MM.1S (cell line): ENCODE measurements around the gene DPYSL5.
A peak's percentile ranks its signal among the peaks of the same experiment; 100 is the strongest.

Experiments used
- DNase-seq: peaks from one replicate; pipeline ENCODE4 v3.0.0-alpha.2; 2015
- H2AFZ ChIP-seq: fragments of 300-600 bp; sonication (generic); 2 replicates; pipeline ENCODE4 v1.6.0; 2016; ENCODE audit warnings: antibody characterized with exemption, low read length
- H3F3A ChIP-seq: fragments of 300-600 bp; sonication (generic); 2 replicates; pipeline ENCODE4 v1.6.1; 2016; ENCODE audit warnings: mild to moderate bottlenecking, antibody characterized with exemption, low read length, moderate library complexity, mixed read lengths; ENCODE audit not compliant: insufficient read depth
- H3K27ac ChIP-seq: fragments of 300-600 bp; sonication (generic); 2 replicates; pipeline ENCODE4 v1.5.1; 2016; ENCODE audit warnings: mild to moderate bottlenecking, low read length
- H3K27me3 ChIP-seq: fragments of 300-600 bp; sonication (generic); replicated peaks from 2 replicates; pipeline ENCODE4 v1.6.0; 2016; ENCODE audit warnings: low read length; ENCODE audit not compliant: insufficient read depth
- H3K36me3 ChIP-seq: fragments of 300-600 bp; sonication (generic); replicated peaks from 2 replicates; pipeline ENCODE4 v1.6.1; 2016; ENCODE audit warnings: mild to moderate bottlenecking, low read length, mixed read lengths; ENCODE audit not compliant: insufficient read depth
- H3K4me1 ChIP-seq: fragments of 300-600 bp; sonication (generic); 2 replicates; pipeline ENCODE4 v1.6.1; 2016; ENCODE audit warnings: low read length, mixed read lengths
- H3K4me2 ChIP-seq: fragments of 300-600 bp; sonication (generic); 2 replicates; pipeline ENCODE4 v1.6.0; 2016; ENCODE audit warnings: low read depth, low read length
- H3K4me3 ChIP-seq: fragments of 300-600 bp; sonication (generic); 2 replicates; pipeline ENCODE4 v1.5.1; 2016; ENCODE audit warnings: low read length, mixed read lengths
- H3K79me2 ChIP-seq: fragments of 300-600 bp; sonication (generic); 2 replicates; pipeline ENCODE4 v1.6.1; 2016; ENCODE audit warnings: mixed run types, low read length, mixed read lengths
- H3K9ac ChIP-seq: fragments of 300-600 bp; sonication (generic); 2 replicates; pipeline ENCODE4 v1.6.1; 2016; ENCODE audit warnings: low read length, mixed read lengths
- H3K9me2 ChIP-seq: fragments of 300-600 bp; sonication (generic); replicated peaks from 2 replicates; pipeline ENCODE4 v1.6.1; 2016; ENCODE audit warnings: mild to moderate bottlenecking, low read length, mixed read lengths; ENCODE audit not compliant: insufficient read depth
- H3K9me3 ChIP-seq: fragments of 300-600 bp; sonication (generic); replicated peaks from 2 replicates; pipeline ENCODE4 v1.6.1; 2016; ENCODE audit warnings: mild to moderate bottlenecking, low read length, mixed read lengths; ENCODE audit not compliant: insufficient read depth
- H4K20me1 ChIP-seq: fragments of 300-600 bp; sonication (generic); 2 replicates; pipeline ENCODE4 v1.6.1; 2016; ENCODE audit warnings: mild to moderate bottlenecking, low read length, moderate library complexity, mixed read lengths; ENCODE audit not compliant: insufficient read depth
- EZH2 ChIP-seq: fragments of 300-600 bp; sonication (generic); optimal IDR thresholded peaks from 2 replicates; pipeline ENCODE3; 2017; ENCODE audit warnings: low read depth, mild to moderate bottlenecking, antibody characterized with exemption, low read length, mixed read lengths
- EZH2phosphoT487 ChIP-seq: fragments of 300-600 bp; sonication (generic); IDR thresholded peaks from 2 replicates; pipeline ENCODE4 v1.6.1; 2018; ENCODE audit warnings: antibody characterized with exemption, low read length
- TF ChIP-seq, protein P1 (sequence below): fragments of 300-600 bp; sonication (generic); IDR thresholded peaks from 2 replicates; pipeline ENCODE4 v1.5.1; 2016; ENCODE audit warnings: antibody characterized with exemption, low read length, mixed read lengths

Gene DPYSL5

DNA sequence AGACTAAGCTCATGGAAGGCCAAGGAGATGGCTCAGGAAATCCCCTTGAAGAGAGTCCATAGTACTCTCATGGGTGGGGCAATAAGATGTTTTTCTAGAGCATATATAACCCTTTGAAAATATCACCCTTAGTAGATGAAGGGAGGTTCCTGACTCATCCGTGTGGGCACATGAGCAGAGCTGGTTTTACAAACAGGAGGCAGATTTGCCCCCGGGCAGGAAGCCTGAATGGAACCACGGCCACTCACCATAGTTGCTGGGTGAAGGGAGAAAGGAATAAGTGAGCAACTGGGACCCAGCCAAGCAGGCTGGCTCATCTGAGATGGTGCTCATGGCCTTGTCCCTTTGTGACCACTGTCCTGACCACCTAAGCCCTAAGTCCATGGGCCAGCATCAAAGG, 93.6 kb downstream of the DPYSL5 start:
- H3F3A ChIP-seq: no peaks in the 10 kb centered on the region
- no peak for DNase-seq
- H3K9me2 ChIP-seq: no peaks in the 10 kb centered on the region
- no peak overlapping the region for H2AFZ ChIP-seq
- H3K4me1 ChIP-seq: no peaks in the 10 kb centered on the region; the same call in 1 of the 2 replicates
- no peaks in the 10 kb centered on the region for H3K36me3 ChIP-seq
- H4K20me1 ChIP-seq: no peaks in the 10 kb centered on the region
- no peak overlapping the region for H3K9ac ChIP-seq
- peaks cover 33% of the 10 kb centered on the region for H3K27me3 ChIP-seq
- no peak overlapping the region for H3K4me3 ChIP-seq
- H3K4me2 ChIP-seq: no peak overlapping the region
- no peaks in the 10 kb centered on the region for H3K79me2 ChIP-seq
- TF ChIP-seq EZH2 (no peak), EZH2phosphoT487 (no peak)
- TF ChIP-seq, protein P1, sequence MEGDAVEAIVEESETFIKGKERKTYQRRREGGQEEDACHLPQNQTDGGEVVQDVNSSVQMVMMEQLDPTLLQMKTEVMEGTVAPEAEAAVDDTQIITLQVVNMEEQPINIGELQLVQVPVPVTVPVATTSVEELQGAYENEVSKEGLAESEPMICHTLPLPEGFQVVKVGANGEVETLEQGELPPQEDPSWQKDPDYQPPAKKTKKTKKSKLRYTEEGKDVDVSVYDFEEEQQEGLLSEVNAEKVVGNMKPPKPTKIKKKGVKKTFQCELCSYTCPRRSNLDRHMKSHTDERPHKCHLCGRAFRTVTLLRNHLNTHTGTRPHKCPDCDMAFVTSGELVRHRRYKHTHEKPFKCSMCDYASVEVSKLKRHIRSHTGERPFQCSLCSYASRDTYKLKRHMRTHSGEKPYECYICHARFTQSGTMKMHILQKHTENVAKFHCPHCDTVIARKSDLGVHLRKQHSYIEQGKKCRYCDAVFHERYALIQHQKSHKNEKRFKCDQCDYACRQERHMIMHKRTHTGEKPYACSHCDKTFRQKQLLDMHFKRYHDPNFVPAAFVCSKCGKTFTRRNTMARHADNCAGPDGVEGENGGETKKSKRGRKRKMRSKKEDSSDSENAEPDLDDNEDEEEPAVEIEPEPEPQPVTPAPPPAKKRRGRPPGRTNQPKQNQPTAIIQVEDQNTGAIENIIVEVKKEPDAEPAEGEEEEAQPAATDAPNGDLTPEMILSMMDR: no peak
- H3K27ac ChIP-seq: no peak overlapping the region
- H3K9me3 ChIP-seq: no peaks in the 10 kb centered on the region; the same call in 1 of the 2 replicates

DNA sequence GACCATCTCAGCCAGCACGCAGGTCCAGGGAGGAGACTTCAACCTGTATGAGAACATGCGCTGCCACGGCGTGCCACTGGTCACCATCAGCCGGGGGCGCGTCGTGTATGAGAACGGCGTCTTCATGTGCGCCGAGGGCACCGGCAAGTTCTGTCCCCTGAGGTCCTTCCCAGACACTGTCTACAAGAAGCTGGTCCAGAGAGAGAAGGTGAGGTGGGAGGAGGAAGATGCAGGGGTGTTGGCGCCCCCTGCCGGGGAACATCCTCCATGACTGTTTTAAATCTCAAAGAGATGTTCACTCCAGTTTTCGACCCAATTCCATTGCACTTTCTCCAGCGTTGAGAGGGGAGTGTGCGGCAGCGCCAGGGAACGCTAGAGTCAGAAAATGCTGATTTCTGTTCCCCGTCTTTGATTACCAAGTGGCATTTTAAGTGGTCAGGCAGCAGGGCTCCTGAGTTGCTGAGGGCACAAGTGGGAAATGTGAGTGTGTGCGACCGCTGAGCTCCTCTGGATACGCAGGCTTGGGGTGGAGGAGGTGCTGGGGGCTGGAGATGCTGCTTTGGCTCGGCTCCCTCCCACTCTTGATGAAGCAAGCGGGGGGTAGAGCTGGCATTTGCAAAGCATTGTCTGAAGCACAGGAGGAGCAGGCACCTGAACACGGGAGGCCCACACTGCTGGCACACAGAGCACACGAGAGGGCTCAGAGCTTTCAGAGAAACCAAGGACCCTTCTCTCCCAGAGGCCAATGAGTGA, 94.8 kb downstream of the DPYSL5 start:
- Histone ChIP-seq H3K9me2 (no peaks in the 10 kb centered on the region), H3K79me2 (no peaks in the 10 kb centered on the region), H3K4me2 (peak overlapping the region; percentile 2; the same call in 1 of the 2 replicates), H3K4me3 (no peak overlapping the region), H3F3A (no peaks in the 10 kb centered on the region), H3K9ac (no peak overlapping the region), H3K27ac (no peak overlapping the region), H3K4me1 (no peaks in the 10 kb centered on the region; the same call in 1 of the 2 replicates), H2AFZ (no peak overlapping the region), H3K27me3 (peaks cover 42% of the 10 kb centered on the region), H3K36me3 (no peaks in the 10 kb centered on the region), H3K9me3 (no peaks in the 10 kb centered on the region), H4K20me1 (no peaks in the 10 kb centered on the region)
- TF ChIP-seq, protein P1: peak; percentile 81
- TF ChIP-seq EZH2 (no peak), EZH2phosphoT487 (no peak)
- DNase-seq: peak; percentile 27

DNA sequence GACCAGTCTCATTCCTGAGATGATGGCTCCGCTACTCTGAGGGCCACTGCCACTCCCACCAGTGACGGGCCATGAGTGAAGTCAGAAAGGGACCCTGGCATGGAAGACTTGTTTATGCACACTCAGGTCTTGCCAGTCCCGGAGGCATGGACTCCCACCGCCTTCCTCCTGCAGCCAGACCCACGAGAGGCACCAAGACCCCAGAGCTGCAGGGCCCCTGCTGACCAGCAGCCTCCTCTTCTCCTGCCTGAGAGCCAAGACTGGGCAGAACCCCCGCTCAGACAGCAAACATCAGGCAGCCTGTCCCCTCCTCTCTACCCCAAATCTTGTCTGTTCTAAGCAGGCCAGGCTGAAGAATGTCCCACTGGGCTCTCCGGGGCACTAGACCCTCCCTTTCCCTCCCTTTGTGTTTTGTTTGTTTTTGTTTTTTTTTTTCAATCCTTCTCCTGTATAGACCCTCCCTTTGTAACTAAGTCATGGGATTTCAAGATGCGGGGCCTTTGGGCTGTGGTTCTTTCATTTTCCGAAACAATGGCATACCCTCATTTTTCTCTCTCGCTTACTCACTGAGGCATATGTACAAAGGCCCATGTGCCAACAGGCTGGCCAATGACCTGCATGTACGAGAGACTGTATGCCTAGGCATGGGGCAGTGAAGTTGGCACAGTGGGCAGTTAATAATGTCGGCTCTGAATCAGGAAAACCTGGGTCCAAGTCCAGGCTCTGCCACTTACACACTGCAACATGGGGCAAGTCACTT, 98.2 kb downstream of the DPYSL5 start:
- H4K20me1 ChIP-seq: no peaks in the 10 kb centered on the region
- no peaks in the 10 kb centered on the region for H3K9me2 ChIP-seq
- no peaks in the 10 kb centered on the region; the same call in 1 of the 2 replicates for H3K4me1 ChIP-seq
- H3K27ac ChIP-seq: no peak overlapping the region
- no peak overlapping the region for H3K4me2 ChIP-seq
- H3K9me3 ChIP-seq: no peaks in the 10 kb centered on the region
- TF ChIP-seq EZH2 (no peak), EZH2phosphoT487 (no peak)
- TF ChIP-seq, protein P1: no peak
- H3F3A ChIP-seq: no peaks in the 10 kb centered on the region
- no peak for DNase-seq
- no peak overlapping the region for H3K9ac ChIP-seq
- H3K27me3 ChIP-seq: peaks cover 63% of the 10 kb centered on the region
- H3K79me2 ChIP-seq: no peaks in the 10 kb centered on the region
- H3K36me3 ChIP-seq: no peaks in the 10 kb centered on the region
- no peak overlapping the region for H2AFZ ChIP-seq
- H3K4me3 ChIP-seq: no peak overlapping the region
